Hypothalamus (tissue), 51 donors: ENCODE measurements around the gene FAM78A.
"Not testable (repeated sequence)": the region's sequence is repeated elsewhere in the genome, so short reads cannot be mapped to it uniquely, and the experiment has no call there.

Experiments used
- DNase-seq, 51 donors: peaks; one replicate each; lab custom pipeline; 2025; lab: John Stamatoyannopoulos, UW

FAM78A gene

DNA sequence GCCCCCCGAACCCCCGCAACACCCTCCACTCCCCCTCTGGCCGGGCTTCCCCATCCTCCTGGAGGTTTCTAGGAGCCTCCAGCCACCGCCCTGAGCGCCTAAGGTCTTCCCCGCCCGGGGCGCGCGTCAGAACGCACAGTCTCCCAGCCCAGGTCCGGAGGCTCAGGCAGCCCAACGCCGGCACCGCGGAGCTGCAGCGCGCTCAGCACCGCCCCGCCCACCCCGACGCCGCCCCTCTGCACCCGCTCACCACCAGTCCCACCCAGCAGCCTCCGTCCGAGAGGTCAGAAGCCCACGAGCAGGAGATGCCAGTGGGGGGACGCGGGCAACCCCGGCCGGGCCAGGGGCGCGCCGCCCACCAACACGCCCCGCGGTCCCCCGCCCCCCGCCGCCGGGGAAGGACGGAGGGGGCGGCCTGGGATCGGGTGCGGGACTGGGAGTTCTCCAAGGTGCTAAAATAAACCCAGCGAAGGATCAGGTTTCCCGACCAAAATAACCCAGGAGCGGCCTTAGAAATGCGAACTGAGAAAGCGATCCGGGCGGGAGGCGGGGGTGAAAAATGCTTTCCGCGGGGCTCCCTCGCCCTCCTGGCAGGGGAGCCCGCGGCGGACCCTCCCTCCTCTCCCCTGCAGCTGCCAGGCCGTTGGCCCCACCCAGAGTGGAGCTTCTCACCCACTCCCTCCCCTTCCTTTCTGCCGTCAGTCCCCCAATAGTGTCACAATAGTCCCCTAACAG, 6.5 kb upstream of the FAM78A start:
- DNase-seq: peak in 1 of 51 donors; percentile 23

DNA sequence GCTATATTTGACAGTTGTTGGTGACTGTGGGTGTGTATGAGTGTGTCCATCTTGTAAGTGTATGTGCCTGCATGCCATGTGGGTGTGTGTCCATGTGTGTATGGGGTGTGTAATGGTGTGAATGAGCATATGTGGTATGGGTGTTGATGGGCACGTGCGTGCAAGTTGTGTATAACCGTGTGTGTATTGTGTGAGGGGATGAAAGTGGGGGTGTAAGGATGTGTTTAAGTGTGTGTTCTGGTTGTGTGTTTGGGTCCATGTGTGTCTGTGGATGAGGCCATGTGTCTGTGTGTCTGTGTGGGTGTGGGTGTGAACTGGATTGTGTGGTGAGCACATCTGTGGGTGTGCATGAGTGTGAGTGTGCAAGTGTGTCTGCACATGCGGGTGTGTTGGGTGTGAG, 5.9 kb upstream of the FAM78A start:
- DNase-seq: no peak

DNA sequence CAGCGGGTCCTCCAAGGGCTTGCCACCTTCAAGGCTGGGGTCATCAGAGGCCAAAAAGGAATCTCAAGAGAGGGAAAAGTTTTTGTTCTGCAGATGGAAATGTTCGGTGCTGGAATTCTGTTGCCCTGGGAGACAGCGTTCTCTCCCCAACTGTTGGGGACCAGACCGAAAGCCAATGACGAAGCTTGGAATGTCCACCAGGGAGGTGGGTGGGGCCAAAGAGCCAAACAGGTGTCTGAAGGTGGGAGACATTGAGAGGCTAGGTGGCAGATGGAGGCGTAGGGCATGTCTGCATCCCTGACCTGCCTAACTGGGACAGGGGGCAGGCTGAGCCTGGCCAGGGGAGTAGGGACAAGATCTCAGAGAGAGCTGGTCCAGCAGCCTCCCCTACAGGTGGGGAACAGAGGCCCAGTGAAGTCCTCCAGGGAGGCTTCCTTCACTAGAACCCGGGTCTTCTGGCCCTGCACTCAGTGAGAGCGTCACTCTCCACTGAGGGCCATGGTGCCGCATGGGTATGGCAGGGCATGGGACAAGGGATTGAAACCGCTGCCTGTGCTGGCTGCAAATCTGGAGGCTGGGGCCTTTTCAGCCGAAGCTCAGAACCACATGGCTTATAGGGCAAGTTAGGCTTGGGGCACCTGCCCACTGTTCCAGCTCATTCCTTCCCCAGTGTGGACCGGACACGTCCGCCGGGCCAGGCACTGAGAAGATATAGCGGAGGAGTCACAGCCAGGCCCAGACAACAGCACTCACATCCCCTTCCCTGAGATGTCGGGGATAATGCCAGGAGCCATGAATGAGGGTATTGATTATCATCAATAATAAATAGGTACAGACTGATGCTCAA, 5.0 kb upstream of the FAM78A start:
- DNase-seq: no peak

DNA sequence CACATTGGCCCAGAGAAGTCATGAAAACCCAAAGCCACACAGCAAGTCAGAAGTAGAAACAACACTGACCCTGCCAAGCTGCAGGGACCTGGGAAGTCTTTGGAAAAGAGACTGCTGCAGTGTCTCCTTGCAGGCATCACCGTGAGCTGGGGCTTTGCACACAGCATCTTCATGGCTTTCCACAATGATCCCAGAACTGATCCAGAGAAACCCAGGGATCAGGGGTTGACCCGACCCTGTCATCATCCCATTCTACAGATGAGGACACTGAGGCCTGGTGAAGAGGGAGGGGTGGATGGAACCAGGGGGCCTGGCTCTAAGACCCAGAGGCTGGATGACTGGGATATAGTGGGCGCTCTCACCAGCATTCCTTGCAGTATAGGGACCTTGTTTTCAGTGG, 4.3 kb upstream of the FAM78A start:
- DNase-seq: no peak

DNA sequence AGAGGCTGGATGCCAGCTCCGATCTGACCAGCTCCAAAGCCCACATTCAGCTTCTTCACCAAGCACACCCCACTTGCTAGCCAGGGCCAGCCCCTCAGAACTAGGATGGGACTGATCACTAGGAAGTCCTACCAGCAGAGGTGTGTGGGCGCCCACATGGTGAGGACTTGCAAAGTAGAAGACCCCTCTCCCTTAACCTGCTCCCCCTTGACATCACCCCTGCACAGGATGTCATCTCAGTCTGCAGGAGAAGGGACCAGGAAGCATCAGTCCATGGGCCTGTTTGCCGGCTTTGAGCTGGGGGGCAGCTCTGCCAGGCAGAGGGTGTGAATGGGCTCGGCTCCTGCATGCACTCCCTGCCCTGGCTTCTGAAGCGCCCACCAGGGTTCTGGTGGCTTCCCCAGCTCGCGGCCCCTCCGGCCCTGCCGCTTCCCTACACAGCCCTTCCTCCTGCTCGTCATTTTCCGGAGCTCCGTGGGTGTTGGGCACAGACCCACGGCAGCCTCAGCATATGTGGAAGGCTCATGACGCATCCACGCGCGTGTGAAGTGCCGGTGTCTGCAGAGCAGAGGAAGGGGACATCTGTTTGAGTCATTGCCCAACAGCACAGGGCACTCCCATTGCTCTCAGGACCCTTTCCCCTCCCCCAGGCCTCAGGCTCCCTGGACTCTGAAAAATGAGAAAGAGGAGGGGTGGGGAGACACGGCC, 3.7 kb upstream of the FAM78A start:
- DNase-seq: peak in 1 of 51 donors; percentile 45

DNA sequence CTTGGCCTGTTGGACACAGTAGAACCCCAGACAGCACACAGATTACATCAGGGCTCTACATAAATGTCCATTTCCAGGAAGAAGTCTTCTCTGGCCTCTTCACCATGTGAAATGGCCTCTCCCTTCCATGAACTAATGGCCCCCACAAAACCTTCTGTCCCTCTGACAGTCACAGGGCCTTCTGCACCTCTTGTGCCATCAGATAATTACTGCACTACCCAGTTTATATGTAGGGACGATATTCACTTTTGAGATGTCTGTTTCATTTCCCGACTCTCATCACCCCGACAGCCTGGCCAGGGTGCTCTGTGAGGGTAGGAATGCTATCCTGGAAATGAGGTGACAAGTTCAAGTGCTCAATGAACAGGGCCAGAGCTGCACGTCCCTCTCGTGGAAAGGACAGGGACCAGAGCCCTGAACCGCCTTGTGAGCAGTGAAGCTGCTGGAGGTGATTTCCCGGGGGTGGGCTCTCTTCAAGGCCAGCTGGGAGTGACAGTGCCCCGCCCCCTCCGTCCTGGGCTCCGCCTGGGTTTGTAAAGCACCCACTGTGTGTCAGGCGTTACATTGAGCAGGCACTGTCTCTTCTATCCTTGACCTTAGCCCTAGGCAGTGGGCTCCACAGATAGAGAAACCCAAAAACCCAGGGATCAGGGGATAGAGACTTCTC, 3.0 kb upstream of the FAM78A start:
- no peak for DNase-seq

DNA sequence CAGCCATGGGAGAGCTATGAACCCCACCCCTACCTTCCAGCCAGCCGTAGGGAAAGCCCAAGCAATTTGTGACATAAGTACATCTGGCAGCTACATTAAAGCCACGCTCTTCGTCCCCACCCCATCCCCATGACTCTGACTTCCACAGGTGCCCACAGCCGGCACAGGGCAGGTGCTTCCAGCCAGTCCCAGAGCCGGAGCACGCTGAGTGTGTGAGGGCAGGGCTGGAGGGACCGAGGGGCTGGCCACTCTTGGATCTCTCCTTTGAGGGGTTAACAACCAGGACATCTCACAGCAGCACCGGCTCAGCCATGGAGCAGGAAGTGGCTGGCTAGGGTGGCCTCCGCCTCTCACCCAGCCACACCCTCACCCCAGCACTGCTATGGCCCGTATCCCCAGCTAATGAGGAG, 2.4 kb upstream of the FAM78A start:
- DNase-seq: no peak

DNA sequence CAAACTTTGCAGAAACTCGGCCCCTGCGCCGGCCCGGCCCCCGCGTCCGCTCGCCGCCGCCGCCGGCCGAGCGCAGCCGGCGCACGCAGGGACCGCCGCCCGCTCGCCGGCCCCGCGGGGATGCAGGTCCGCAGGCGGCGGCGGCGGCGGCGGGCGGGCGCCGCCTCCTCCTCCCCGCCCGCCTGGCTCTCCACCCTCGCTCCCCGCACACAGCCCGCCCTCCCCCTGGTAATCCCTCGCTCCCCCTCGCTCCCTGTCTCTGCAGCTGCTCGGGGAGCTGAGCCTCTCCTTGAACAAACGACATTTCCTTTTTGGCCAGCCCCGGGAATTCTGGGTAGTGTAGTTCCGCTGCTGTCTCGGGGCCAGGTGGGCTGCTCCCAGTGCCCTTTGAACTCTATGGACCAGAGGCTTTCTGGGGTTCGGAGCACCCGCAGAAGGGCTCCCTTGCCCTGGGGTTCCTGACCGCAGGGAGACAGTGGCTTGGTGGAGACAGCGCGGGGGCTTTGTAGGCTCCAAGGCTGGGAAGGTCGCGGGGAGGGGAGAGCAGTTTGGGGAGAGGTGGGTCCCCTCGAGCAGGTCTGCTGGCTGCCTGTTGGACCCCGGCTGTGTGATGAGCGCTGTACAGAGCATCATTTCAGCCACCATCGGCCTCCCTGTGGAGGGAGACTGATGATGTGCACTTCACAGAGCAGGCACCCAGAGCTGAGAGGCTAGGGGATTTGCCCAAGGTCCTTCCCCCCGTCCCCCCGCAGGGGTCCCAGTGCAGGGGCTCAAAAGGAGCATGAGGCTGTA, 1.8 kb upstream of the FAM78A start:
- peak in 47 of 51 donors; percentile 23 to 91 (median 77) for DNase-seq

DNA sequence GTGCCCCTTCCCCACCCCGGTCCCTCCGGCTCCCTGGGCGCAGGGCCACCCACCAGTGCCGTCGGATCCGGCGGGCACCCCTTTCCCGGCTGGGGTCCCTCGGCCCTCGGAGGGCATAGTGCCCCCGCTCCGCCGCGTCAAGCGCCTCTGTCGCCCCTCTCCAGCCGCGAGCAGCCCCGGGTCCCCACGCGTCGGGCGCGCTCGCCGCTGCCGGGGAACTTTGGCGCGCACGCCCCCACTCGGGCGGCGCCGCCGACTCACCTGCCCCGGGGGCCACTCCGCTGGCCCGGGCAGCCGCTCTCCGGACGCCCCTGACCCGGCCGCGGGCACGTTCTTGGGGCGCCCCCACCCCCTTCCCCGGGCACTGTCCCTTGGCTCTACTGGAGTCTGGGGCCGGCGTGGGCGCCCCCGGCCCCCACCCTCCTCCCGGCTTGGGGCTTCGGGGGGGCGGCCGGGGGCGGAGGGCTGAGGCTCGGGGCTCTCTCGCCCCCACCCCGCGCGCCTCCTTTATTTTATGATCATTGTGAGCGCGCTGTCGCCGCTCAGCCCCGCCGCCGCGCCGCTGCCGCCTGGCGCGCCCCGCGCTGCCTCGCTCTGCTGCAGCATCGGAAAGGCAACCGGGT, 1.1 kb upstream of the FAM78A start:
- DNase-seq: no peak

DNA sequence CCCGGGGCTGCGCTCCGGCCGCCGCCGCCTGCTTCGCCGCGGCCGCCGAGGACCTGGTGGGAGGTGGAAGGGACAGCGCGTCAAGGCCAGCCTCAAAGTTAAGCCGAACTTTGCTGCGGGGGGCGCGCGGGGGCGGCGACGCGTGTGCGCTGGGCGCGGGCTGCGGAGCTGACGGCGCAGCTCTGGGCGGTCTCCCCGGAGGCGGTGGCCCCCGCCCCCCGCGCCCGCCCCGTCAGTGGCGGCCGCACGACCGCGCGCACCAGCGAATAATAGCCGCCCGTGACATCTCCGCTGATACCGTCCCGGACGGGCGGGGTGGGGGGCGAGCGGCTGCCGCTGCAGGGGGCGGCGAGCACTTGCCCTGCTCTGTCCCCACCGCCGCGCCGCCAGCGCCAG, 579 bp upstream of the FAM78A start:
- DNase-seq: no peak

DNA sequence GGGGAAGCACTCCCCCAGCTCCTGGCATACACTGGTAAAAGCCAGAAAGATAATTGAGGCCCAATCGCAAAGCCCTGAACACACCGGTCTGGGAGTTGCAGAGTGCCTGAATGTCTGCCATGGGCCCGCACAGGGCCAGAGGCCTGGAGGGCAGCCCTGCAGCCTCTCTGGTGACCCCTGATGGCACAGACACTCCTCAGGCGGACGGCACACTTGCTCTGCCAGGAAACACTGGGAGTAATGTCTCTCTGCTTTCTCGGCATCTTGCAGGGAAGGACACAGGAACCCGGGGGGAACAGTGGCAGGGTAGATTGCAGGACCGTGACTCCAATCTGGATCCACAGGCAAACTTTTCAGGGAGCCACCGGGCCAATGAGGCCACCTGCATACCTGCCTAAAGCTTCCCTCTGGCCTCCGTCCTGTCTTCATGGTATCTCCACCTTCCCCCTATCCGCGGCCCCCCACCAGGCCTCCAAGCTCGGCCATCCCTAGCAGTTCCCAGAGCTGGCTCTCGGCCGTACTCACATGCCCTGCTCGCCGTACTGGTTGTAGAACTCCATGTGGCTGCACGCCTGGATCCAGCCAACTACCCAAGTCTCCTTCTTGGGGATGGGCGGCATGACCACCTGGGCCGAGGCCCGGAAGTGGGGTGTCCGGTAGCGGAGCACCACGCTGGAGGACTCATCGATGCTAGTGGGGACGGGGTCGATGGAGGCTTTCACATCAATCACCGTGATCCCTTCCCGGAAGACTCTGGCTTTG, 797 bp downstream of the FAM78A start:
- no peak for DNase-seq

DNA sequence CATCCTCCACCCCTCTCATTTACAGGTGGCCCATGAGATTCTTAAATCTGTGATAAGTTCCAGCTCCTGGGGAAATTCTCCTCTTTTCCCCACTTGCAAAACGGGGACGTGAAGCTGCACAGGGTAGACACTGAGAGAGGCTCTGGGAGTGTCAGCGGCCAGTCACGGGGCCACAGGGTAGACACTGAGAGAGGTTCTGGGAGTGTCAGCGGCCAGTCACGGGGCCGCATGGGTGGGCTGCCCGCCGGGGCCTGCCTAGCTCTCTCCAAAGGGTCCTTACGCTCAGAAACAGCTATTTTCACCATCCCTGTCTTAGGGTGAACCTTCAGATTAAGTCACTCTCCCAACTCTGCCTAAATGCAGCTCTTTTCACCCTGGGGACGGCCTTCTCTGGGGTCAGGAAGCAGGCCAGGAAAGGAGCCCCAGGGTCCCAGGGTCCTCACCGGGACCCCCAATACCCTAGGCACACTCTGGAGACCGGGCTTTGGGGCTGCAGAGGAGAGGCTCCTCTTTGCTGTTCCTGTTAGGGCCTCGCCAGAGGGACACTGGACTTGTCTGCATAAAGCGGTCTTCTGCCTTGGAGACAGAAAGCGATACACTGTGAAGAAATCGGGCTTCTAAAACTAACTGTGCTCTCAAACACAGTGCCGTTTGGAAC, 1.5 kb downstream of the FAM78A start:
- peak in 8 of 51 donors; percentile 7 to 30 (median 18) for DNase-seq

DNA sequence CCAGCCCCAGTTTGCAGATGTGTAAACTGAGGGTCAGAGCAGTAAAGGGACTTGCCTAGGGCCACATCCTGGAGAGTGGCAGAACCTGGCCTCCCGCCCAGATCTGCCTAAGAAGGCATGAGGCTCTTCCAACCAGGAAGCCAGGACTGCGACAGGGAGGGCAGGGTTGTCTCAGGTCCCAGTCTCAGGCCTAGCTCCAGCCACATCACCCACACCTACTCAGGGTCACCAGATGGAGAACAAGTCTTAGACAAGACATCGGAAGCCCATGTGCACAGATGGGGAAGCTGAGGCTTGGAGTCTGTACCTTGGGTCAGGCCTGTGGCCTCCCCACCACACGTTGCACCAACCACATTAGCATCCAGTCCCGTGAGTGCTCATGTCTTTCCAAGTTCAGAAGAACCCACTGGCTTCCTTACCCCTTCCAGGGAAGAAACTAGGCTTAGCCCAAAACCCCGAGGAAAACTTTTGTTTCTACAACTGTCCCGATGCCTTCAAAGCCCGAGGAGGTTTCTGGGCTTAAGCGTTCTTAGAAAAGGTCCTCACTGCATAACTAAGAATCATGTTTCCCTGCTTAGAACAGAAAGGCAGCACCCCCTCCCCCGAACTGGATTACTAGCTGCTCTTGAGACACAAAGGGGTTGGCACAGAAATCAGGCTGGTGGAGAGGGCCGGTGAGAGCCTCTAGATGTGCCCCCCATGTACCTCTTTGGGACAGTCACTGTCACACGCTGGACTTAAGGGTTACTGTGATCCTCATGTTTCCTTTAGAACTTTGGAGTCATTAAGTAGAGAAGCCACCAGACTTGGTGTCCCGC, 2.2 kb downstream of the FAM78A start:
- DNase-seq: no peak

DNA sequence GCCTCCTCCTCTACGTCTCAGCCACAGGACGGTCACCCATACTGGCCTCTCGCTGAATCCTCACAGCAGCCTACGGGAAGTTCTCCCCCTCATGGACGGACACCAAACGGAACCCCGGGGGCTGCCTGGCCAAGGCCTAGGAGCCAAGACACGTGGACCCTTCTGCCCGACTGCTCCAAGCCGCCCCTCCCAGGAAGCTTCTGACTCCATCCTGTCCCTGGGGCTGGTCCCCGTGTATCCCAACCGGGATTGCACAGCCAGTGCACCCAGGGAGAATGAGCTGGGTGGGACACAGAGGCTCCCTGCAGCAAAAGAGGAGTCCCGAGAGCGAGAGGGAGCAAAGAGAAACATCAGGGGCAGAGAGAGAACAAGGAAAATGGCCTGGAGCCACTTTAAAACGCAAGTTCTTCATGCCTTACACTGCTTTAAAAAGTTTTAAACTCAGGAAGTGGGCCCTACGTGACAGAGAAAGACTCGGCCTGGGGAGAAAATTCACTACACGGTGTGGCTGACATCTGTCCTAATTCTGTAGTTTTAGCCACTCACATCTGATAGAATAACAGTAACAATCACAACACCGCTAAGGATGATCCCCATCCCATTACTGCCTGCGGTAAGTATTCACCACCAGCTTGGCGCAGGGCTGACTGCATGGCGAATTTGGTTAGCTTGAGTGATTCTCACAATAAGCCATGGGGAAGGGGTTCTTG, 3.0 kb downstream of the FAM78A start:
- DNase-seq: peak in 1 of 51 donors; percentile 15

DNA sequence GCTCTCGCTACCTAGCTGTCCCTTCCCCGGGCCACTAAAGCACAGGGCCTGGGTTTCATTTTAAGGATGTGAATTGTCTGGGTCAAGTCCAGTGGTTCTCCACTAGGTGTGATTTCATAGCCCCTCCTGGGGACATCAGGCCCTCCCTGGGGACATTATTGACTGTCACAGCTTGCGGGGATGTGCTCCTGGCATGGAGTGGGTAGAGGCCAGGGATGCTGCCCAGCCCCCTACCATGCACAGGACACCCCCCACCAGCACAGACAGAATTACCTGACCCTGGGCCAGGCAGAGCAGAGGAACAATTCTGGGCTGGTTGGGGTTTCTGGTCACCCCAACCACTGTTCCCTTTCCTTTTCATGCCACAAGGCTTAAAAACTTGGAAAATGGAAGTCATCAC, 4.1 kb downstream of the FAM78A start:
- no peak for DNase-seq

DNA sequence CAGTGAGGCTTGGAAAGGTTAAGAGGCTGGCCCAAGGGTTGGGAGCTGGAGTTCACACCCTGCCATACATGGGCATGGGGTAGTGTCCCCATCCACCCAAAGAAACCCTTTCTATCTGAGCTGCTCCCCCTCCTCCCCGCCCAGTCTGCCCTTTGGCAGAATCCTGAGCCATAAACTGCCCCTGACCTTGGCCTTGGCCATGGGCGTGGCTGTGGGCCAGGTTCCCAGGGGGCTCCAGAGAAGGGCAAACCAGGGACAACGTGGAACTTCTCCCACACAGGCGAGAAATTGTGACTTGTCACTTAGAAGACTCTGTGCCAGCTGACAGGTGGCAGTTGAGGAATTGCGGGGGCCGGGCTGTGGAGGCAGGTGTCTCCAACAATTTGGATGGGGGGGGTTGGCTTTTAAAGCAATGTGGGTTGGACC, 4.8 kb downstream of the FAM78A start:
- DNase-seq: no peak

DNA sequence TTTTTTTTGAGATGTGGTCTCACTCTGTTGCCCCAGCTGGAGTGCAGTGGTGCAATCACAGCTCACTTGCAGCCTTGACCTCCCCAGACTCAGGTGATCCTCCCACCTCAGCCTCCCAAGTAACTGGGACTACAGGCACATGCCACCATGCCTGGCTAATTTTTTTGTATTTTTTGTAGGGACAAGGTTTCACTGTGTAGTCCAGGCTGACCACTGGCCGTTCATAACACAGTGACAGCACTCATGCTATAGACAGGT, 5.4 kb downstream of the FAM78A start:
- DNase-seq: not testable (repeated sequence)
